IPS-18c (cell line): ENCODE measurements around the gene KCNN4.
A peak's percentile ranks its signal among the peaks of the same experiment; 100 is the strongest.

Experiments
- H3K4me3 ChIP-seq: 2 replicates; pipeline ENCODE4 v1.7.0; 2013; ENCODE audit warnings: low read depth, mild to moderate bottlenecking, low read length, moderate library complexity; ENCODE audit not compliant: insufficient read depth
- H3K9me3 ChIP-seq: one replicate; pipeline ENCODE4 v1.6.1; 2013; ENCODE audit warnings: mild to moderate bottlenecking, low read length, moderate library complexity; ENCODE audit not compliant: control insufficient read depth, insufficient read depth

KCNN4 gene

DNA sequence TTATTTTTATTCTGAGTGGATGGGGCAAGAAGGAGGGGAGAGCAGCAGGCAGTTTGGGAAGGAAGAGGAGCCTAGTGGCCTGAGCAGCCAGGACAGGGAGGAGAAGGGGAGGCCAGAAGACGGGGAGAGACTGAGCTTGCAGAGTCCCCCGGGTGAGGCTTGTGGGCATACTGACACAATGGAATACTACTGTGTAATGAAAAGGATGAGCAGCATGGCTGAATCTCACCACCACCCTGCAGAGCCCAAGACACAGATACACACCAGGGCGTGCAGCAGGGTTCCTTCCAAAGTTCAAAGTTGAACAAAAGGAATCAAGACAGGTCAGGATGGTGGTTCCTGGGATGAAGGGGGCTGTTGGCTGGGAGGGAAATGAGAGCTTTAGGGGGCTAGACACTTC is 18.0 kb downstream of the KCNN4 start:
- Histone ChIP-seq H3K4me3 (no peak overlapping the region), H3K9me3 (no peaks in the 10 kb centered on the region)

DNA sequence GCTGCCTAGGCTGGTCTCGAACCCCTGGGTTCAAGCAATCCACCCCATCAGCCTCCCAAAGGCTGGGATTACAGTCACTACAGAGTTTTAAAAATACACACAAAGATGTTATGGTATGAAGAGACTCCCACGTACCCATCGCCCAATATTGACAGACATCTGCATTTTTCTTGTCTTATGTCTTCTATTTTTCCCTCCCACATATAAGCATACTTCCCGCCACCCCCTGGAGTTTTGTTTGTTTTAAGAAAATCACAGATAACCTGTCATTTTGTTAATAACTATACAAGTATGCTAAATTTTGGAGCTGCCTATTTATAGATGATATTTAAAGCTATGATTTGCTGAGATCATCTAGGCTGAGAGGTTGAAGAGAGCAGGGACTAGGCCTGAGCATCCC is 19.8 kb downstream of the KCNN4 start:
- Histone ChIP-seq H3K4me3 (no peak overlapping the region), H3K9me3 (no peaks in the 10 kb centered on the region)

DNA sequence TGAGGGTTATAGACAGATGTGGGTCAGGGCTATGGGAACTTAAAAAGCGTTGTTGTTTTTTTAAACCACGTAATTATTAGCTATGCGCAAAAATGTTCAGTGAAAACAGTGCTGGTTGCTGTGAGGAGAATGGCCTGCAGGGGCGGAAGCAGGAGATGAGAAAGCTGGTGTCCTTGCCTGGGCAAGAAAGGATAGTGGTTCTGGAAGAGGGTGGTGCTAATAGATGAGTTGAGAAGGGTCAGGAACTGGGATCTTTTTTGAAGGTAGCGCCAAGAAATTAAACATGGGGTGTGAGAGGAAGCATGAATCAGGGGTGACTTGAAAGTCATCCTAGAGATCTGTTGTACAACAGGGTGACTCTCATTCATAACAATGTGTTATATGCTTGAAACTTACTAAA is 21.3 kb downstream of the KCNN4 start:
- H3K4me3 ChIP-seq = no peak overlapping the region
- H3K9me3 ChIP-seq = no peaks in the 10 kb centered on the region

DNA sequence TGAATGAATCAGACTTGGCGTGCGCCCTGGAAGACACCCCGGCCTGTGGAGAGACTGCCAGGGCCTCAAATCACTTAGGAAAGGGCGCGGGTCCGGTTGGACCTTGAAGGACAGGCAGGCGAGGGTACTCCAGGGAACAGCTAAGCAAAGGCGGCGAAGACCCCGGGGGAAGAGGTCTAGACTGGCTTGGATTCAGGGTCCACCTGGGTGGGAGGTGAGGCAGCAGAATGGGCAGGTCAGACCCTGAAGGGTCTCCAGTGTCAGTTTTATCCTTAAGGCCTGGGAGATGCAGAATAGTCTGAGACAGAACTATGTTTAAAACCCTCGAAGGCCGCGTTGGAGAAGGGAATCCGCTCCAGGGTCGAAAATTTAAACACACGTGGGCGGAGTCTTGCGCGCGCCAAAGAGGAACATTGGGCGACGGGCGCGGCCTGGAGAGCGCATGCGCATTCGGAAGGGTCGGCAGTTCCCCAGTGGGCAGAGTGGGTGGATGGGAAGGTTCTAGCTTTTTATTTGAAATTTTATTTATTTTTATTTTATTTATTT is 25.4 kb downstream of the KCNN4 start:
- Histone ChIP-seq H3K9me3 (no peaks in the 10 kb centered on the region), H3K4me3 (peak overlapping the region; percentile 95)

DNA sequence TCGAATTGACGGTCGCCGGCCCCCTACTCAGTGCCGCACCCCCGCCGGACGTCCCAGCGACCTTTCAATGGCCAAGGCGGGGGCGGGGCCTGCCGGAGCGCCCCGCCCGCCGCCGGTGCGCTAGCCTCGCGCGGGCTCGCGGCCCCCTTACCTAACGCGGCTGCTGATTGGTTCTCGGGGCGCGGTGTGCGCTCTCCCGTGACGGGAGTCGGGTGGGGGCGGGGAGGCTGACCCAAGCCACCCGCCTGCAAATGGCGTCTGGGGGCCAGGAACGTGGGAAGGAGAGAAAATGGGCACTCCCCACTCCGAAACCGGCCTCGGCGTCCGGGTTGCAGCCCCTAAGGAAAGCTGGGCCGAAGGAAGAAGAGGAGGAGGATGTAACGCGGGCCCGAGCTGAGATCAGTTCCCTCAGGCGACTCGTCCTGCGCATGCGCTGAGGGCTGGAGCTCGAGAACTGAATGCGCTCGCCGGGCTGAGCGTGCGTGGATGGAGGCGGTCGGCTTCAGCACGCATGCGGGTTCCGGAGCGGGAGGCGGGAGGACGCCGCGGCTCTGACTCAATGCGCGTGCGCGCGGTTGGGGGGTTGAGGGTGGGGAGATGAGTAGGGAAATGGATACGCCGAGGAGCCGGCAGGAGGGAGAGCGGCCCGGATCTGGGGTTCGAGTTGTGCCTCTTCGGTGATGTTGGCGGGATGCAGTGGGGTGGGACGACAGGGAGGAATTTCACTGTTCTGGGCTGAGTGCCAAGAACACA is 26.1 kb downstream of the KCNN4 start, which contains the start of gene SMG9:
Gene SMG9, minus strand, starts transcription at position 460 of the 753 bp plus-strand sequence. CDS start 4,221 bp downstream, outside the sequence.
- H3K9me3 ChIP-seq = no peaks in the 10 kb centered on the region
- peak within 1 kb of the TSS; percentile 95 for H3K4me3 ChIP-seq

DNA sequence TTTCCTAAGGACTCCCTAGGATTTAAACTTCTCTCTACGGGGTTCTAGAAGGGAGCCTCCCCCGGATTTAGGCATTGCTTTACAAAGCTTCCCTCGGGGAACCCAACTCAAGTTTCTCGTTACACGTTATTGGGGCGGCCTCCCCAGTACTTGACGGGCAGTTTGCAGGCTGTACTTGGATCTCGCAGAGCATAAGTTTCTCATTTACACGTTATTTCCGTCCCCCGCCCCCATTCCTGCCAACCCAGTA is 26.6 kb downstream of the KCNN4 start:
- peak overlapping the region; percentile 95 for H3K4me3 ChIP-seq
- H3K9me3 ChIP-seq = no peaks in the 10 kb centered on the region

DNA sequence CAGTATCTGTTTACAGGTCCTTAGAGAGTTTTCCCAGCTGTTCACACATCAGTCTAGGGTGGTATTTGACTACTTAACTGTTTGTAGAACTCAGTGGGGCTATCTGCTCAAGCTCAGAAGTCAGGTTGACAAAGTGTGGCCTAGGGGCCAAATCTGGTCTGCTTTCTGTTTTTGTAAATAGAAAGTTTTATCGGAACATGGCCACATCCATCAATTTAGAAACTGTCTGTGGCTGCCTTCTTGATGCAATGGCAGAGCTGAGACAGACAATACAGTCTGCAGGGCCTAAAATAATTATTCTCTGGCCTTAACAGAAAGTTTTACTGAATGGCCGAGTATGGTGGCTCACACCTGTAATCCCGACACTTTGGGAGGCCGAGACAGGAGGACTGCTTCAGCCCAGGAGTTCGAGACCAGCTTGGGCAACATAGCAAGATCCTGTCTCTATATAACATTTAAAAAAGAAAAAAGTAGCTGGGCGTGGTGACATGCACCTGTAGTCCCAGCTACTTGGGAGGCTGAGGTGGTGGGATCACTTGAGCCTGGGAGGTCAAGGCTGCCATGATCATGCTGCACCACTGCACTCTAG is 28.4 kb downstream of the KCNN4 start:
- Histone ChIP-seq H3K4me3 (no peak overlapping the region), H3K9me3 (no peaks in the 10 kb centered on the region)

DNA sequence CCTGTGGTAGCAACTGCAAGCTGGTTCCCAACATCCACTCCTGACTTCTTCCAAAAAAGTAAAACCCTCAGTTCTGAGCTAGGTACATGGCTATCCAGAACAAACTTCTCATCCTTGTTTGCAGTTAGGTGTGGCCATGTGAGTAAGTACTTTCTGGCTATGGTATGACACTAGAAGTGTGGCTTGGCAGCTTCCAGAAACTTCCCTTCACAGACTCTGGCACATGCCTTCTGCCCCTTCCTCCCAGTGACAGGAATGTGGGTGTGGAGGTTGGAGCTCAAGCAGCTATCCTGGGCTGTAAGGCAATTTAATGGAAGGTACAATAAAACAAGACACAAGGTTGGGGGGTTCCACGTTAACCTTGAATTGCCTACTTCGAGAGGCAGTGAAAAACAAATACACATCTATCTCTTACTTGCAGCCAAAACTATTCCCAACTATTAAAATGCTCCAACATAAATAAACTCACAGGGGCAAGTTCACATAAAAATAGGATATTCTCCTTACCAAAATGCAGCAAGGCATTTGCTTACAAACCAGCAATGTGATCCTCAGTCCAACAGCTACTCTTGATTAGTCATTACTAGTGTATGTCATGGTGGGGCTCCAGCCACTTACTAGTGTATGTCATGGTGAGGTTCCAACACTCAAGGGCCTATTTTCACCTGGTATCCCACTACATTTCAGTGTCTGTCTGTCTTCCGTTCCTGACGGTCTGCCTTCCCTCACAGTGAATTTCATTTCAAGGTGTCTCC is 29.1 kb downstream of the KCNN4 start:
- Histone ChIP-seq H3K4me3 (no peak overlapping the region), H3K9me3 (no peaks in the 10 kb centered on the region)

DNA sequence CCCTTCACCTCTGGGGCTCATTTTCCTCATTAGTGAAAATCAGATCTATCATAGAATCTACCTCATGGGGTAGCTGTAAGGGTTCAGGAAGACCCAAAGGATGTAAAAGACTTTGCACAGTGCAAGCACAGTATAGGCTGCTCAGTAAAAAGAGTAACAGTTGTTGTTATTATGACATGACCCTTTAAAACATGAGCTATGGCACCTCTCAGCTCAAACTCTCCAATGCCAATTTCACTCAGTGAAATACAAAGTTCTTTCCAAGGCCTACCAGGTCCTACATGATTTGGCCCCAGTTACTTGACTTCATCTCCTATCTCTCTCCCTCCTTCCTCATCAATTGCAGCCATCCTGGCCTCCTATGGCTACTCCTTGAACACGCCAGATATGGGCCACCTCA is 30.9 kb downstream of the KCNN4 start:
- no peaks in the 10 kb centered on the region for H3K9me3 ChIP-seq
- no peak overlapping the region for H3K4me3 ChIP-seq

DNA sequence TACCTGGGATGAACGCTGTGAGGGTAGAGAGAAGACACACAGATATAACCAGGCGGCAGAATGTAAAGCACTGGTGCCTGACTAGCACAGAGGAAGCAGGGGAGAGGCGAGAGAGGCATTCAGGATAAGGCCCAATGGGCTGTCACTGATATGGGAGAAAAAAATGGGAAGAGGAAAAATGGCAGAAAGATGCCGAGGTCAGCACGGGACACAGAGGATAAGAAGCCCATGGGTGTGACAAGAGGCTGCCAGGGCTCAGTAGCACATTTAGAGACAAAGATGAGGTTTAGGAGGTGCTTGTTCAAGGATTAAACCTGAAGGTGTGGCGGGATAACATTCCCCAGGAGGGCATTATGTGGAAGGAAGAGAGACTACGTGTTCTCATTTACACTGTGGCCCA is 31.6 kb downstream of the KCNN4 start:
- Histone ChIP-seq H3K4me3 (no peak overlapping the region), H3K9me3 (no peaks in the 10 kb centered on the region)

DNA sequence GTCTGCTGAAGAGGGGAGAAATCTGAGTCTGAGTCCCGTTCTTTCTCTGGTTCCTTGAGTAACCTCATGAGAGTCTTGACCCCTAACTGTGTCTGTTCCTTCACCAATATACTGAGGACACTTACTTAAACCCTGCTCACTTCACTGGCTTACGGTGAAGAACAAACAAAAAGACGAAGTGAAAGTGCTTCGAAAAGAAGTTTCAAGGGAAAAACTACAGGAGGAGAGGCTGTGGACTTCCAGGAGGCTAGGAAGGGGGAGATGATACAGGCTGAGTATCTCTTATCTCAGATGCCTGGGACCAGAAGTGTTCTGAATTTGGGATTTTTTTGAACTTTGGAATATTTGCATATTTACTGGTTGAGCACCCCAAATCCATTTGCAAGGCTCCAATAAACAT is 32.1 kb downstream of the KCNN4 start:
- no peak overlapping the region for H3K4me3 ChIP-seq

DNA sequence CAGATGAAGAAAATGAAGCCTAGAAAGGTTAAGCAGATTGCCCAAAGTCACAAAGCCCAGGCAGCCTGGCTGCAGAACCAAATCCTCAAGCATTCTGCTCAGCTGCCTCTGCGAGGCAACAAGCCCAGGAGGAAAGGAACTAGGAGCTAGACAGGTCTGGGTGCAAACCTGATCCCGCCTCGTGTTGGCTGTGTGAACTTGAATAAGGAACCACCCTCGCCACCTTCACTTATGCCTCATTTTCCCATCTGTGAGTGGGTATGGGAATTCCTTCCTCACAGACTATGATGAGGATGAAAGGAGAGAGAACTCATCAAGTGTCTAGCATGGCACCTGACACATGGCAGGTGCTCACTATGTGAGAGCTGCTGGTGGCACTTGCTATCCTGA is 32.6 kb downstream of the KCNN4 start:
- H3K4me3 ChIP-seq = no peak overlapping the region
- H3K9me3 ChIP-seq = no peaks in the 10 kb centered on the region

More for the DNA sequence above, 32.1 kb downstream of the KCNN4 start:
- H3K9me3 ChIP-seq = no peaks in the 10 kb centered on the region

DNA sequence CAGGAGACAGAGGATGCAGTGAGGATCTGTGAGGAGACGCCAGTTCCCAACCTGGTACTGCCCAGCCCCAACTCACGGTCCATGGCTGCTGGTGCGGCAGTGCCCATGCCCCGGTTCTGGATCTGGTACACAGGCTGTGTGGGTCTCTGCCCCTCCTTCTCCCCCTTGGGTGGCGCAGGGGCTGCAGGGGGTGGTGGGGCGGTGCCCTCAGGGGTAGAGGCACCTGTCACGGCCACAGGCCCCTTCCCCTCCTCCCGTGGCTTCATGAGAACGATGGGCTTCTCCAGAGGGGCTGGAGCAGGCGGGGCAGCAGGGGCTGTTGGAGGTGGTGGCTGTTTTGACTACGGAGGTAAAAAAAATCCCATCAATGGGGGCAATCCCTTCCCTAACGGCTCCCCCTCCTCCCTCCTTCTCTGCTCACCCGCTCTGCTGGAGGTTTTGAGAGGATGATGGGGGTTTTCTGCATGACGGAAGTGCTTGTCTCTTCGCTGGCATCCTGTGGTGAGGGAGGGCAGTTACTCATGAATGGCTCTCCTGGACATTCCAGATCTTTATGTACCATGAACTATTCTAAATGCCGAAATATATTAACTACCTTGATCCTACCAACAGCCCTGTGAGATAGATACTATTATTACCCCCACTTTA is 33.1 kb downstream of the KCNN4 start:
- Histone ChIP-seq H3K9me3 (no peaks in the 10 kb centered on the region), H3K4me3 (no peak overlapping the region)

DNA sequence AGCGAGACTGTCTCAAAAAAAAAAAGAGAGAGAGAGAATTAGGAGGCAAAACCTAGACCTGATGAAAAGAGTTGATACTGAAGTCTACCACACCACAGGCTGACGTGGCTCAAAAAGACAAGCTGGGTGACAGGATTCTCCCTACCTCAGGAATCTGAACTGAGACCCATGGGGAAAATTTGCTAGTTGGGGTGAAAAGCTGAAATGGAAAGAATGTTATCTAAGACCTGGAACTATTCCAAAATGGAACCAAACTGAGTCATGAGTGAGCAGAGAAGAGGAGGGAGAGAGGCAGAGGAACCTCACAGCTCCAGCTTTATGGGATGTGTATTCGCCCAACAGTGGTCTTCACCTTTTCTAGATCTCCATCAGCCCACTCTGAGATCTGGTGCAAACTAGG is 37.7 kb downstream of the KCNN4 start:
- H3K9me3 ChIP-seq = no peaks in the 10 kb centered on the region
- H3K4me3 ChIP-seq = no peak overlapping the region

DNA sequence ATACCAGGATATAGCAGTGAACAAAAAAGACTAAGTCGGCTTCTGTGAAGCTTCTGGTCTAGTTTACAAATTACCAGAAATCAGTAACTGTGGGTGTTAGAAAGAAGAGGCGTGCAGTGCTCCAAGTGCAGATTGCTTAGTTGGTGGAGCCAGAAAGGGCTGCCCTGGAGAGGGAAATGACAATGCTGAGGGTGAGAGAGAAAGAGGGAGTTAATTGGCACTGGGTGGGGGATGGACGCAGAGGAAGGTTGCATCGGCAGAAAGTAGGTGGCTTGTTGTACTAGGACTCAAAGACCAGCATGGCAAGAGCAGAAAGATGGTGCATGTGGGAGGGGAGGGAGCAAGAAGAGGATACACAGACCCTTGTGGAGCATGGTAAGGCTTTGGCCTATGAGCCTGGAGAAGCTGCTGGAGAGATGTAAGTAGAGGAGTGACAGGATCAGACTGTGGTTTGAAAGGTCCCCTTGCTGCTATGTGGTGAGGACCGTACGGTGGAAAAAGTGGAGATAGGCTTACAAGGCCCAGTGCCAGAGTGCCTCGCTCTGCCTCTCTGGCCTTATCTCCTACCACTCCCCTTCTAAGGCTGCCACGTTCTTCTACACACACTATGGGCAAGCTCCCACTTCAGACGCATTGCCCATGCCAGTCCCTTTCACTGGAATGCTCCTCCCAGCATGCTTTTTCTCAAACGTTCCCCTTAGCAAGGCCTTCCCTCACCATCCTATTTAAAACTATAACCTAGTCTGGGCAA is 39.5 kb downstream of the KCNN4 start:
- Histone ChIP-seq H3K4me3 (no peak overlapping the region), H3K9me3 (no peaks in the 10 kb centered on the region)

DNA sequence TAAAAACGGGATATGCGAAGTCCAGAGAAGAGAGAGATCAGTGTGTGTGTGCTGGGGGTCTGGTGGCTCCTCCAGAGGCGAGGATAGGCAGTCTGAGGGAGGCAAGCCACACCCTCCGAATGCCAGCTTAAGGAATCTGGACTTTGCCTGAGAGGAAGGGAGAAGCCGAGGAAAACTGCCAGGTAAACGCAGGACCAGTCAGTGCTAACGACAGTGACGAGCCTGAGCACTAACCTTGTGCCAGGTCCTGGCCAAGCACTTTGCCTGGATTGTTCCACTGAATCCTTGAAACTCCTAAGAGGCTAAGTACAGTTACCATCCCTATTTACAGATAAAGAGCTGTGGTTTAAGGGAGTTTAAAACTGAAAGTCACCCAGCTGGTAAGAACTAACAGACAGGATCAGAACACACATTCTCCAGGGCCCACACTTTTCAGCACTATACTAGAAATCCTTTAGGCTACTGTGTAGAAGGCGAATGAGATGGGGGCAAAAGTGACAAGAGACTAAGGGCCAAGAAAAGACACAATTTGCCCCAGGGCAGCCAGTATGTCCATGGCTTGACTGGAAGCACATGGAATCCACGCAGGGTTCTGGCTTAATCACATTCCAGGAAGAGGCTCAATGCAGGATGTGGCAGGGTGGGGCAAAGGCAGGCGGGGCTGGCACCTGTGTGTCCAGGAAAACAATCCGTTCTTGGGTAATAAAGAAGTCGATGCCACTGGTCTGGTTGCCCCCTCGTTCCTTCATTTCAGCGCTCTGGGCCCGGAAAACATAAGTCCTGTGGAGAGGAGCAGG is 41.1 kb downstream of the KCNN4 start:
- no peak overlapping the region for H3K4me3 ChIP-seq

More for the DNA sequence above, 41.1 kb downstream of the KCNN4 start:
- no peaks in the 10 kb centered on the region for H3K9me3 ChIP-seq
